MCF 10A (cell line): Measurements from ENCODE around the gene HP1BP3. TPM values are rescaled to one million over a fixed set of nuclear protein-coding genes. Genes with fewer than 3 reads are reported as not detected.

ENCODE experiments used
- BruUV-seq: library from RNA; stranded (reverse); fragments of 400-500 nt; replicated peaks from 2 replicates; lab custom pipeline; 2021; lab: Mats Ljungman, UMichigan
- CTCF ChIA-PET: fragments of 300-600 bp; sonication (Branson Sonifier 250); formaldehyde crosslinking; extraction: SDS; loops from one replicate; lab custom pipeline; 2021; ENCODE audit warnings: antibody characterized with exemption, inconsistent platforms; lab: Yijun Ruan, JAX
- POLR2A ChIA-PET: fragments of 300-600, 350-650 bp; sonication (Branson Sonifier 250); formaldehyde crosslinking; extraction: SDS; loops from one replicate; lab custom pipeline; 2020; ENCODE audit warnings: antibody characterized with exemption, inconsistent platforms; lab: Yijun Ruan, JAX
- DNase-seq: peaks from one replicate; pipeline ENCODE4 v3.0.0-alpha.2; 2018; ENCODE audit not compliant: unreplicated experiment
- H3K27ac Mint-ChIP-seq: one replicate; pipeline ENCODE4 v1.8.0; 2022; ENCODE audit warnings: mild to moderate bottlenecking, low read depth, mixed read lengths; ENCODE audit not compliant: unreplicated experiment
- H3K27me3 Mint-ChIP-seq: one replicate; pipeline ENCODE4 v1.8.0; 2022; ENCODE audit warnings: mixed read lengths; ENCODE audit not compliant: insufficient read depth, unreplicated experiment
- H3K36me3 Mint-ChIP-seq: one replicate; pipeline ENCODE4 v1.8.0; 2022; ENCODE audit warnings: mild to moderate bottlenecking, moderate library complexity, mixed read lengths; ENCODE audit not compliant: insufficient read depth, unreplicated experiment
- H3K4me1 Mint-ChIP-seq: one replicate; pipeline ENCODE4 v1.8.0; 2022; ENCODE audit warnings: mixed read lengths; ENCODE audit not compliant: insufficient read depth, unreplicated experiment
- H3K4me3 Mint-ChIP-seq: one replicate; pipeline ENCODE4 v1.8.0; 2022; ENCODE audit warnings: mild to moderate bottlenecking, moderate library complexity, mixed read lengths; ENCODE audit not compliant: unreplicated experiment
- H3K9me3 Mint-ChIP-seq: one replicate; pipeline ENCODE4 v1.8.0; 2022; ENCODE audit warnings: mixed read lengths; ENCODE audit not compliant: unreplicated experiment
- intact Hi-C: fragments of 100-400 bp; cut with micrococcal nuclease; formaldehyde crosslinking; loops from 2 replicates; pipeline ENCODE4 v1.14.1; 2022
- total RNA-seq: library from RNA; stranded (reverse); gene quantifications from 2 replicates; pipeline ENCODE4 v1.2.3, GENCODE V29; 2022
- TF ChIP-seq, protein P1 (sequence below): fragments of 200-600 bp; IDR thresholded peaks from one replicate; pipeline ENCODE4 v1.8.0; 2022; ENCODE audit warnings: antibody characterized with exemption, mild to moderate bottlenecking; ENCODE audit not compliant: unreplicated experiment

HP1BP3 gene
- total RNA-seq, 1 experiment from 2014 or later, result 247 TPM

GRCh38 chr1:20742671-20743070 is 44.4 kb downstream of the HP1BP3 start:
- TF ChIP-seq, protein P1, sequence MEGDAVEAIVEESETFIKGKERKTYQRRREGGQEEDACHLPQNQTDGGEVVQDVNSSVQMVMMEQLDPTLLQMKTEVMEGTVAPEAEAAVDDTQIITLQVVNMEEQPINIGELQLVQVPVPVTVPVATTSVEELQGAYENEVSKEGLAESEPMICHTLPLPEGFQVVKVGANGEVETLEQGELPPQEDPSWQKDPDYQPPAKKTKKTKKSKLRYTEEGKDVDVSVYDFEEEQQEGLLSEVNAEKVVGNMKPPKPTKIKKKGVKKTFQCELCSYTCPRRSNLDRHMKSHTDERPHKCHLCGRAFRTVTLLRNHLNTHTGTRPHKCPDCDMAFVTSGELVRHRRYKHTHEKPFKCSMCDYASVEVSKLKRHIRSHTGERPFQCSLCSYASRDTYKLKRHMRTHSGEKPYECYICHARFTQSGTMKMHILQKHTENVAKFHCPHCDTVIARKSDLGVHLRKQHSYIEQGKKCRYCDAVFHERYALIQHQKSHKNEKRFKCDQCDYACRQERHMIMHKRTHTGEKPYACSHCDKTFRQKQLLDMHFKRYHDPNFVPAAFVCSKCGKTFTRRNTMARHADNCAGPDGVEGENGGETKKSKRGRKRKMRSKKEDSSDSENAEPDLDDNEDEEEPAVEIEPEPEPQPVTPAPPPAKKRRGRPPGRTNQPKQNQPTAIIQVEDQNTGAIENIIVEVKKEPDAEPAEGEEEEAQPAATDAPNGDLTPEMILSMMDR, result no peak
- H3K4me1 Mint-ChIP-seq, result no peaks in the 10 kb centered on the region
- DNase-seq, result no peak
- no peak overlapping the region for H3K27ac Mint-ChIP-seq
- no peak overlapping the region for H3K4me3 Mint-ChIP-seq
- peaks cover 82% of the 10 kb centered on the region for H3K36me3 Mint-ChIP-seq
- H3K27me3 Mint-ChIP-seq, result no peaks in the 10 kb centered on the region
- POLR2A ChIA-PET, result interaction anchor here (1.1 kb wide), 1 partner anchor 44 kb away, joined by 3 read pairs; the partner anchor contains the start of gene HP1BP3
- intact Hi-C loops, result no loop called here
- BruUV-seq, result no TSS peak
- CTCF ChIA-PET, result interaction anchor here (0.5 to 1.5 kb wide), 3 partner anchors 10 to 473 kb away, joined by 3 to 6 read pairs (median 3); partner anchors contain the start of gene SH2D5
- H3K9me3 Mint-ChIP-seq, result no peaks in the 10 kb centered on the region

GRCh38 chr1:20740781-20741180 is 46.3 kb downstream of the HP1BP3 start:
- no peaks in the 10 kb centered on the region for H3K27me3 Mint-ChIP-seq
- TF ChIP-seq, protein P1, result no peak
- CTCF ChIA-PET, result interaction anchor here (0.7 to 1.2 kb wide), 2 partner anchors 44 to 240 kb away, joined by 3 to 5 read pairs; no protein-coding TSS in a partner anchor
- intact Hi-C loops, result no loop called here
- no peaks in the 10 kb centered on the region for H3K4me1 Mint-ChIP-seq
- no peaks in the 10 kb centered on the region for H3K9me3 Mint-ChIP-seq
- H3K27ac Mint-ChIP-seq, result no peak overlapping the region
- POLR2A ChIA-PET, result no interaction called here
- H3K36me3 Mint-ChIP-seq, result peaks cover 76% of the 10 kb centered on the region
- H3K4me3 Mint-ChIP-seq, result no peak overlapping the region
- no peak for DNase-seq
- no TSS peak for BruUV-seq

DNA sequence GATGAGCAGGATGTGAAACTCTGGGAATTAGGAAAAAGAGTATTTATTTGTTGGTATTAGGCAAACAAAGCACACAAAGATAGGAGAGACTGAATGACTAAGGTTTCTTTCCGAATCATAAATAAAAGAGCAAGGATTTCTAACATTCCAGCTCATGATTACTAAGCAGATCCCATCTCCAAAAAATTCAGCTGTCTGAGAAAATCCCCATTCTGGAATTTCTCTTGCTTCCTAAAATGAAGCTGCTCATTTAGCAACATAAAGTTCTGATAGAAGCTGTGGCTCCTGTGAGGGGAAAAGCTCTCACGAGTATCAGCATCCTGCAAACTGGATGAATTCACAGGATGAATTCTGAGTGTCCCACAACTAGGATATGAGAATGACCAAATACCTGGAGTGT is 47.9 kb downstream of the HP1BP3 start:
- intact Hi-C loops, result no loop called here
- Mint-ChIP-seq H3K36me3 (peaks cover 62% of the 10 kb centered on the region), H3K9me3 (no peaks in the 10 kb centered on the region), H3K27ac (peak overlapping the region; percentile 23), H3K27me3 (no peaks in the 10 kb centered on the region), H3K4me1 (no peaks in the 10 kb centered on the region), H3K4me3 (no peak overlapping the region)
- POLR2A ChIA-PET, result interaction anchor here (0.6 to 0.8 kb wide), 2 partner anchors 16 to 22 kb away, joined by 3 read pairs; partner anchors contain the start of gene KIF17
- TF ChIP-seq, protein P1, result no peak
- BruUV-seq, result no TSS peak
- DNase-seq, result no peak
- CTCF ChIA-PET, result no interaction called here

GRCh38 chr1:20735581-20736111 is 51.5 kb downstream of the HP1BP3 start:
- DNase-seq, result peak; percentile 41
- BruUV-seq, result no TSS peak
- peaks cover 55% of the 10 kb centered on the region for H3K36me3 Mint-ChIP-seq
- POLR2A ChIA-PET, result interaction anchor here (0.6 kb wide), 1 partner anchor 162 kb away, joined by 3 read pairs; no protein-coding TSS in a partner anchor
- H3K27me3 Mint-ChIP-seq, result no peaks in the 10 kb centered on the region
- no peak overlapping the region for H3K27ac Mint-ChIP-seq
- H3K4me3 Mint-ChIP-seq, result no peak overlapping the region
- intact Hi-C loops, result no loop called here
- no peaks in the 10 kb centered on the region for H3K9me3 Mint-ChIP-seq
- CTCF ChIA-PET, result no interaction called here
- TF ChIP-seq, protein P1, result no peak
- no peaks in the 10 kb centered on the region for H3K4me1 Mint-ChIP-seq
